ENCODE results near the gene WIPF3. TPM values are rescaled to one million over a fixed set of nuclear protein-coding genes. Genes with fewer than 3 reads are reported as not detected.

Gene WIPF3
- total RNA-seq, 1 experiment from 2014 or later, result 11.6 TPM

- no peak overlapping the region for H2BK20ac ChIP-seq (ENCODE audit: low read depth, low read length, poor library complexity, severe bottlenecking)
- WGBS (ENCODE audit: extremely low coverage, insufficient read length, low lambda C conversion rate), result no CpG with 5 or more reads among the region's 11 CpGs
- DNase-seq, result no peak
- no peaks in the 10 kb centered on the region for H3K23me2 ChIP-seq (ENCODE audit: insufficient read length, low read depth, low read length, poor library complexity, severe bottlenecking)
- no peak overlapping the region for H3K27ac Mint-ChIP-seq
- H2AFZ ChIP-seq (ENCODE audit: low read length), result no peak overlapping the region
- no peaks in the 10 kb centered on the region for H3K9me3 ChIP-seq (ENCODE audit: control insufficient read depth, low read depth, low read length)
- no peak overlapping the region for H3T11ph ChIP-seq (ENCODE audit: low read length)
- H4K8ac ChIP-seq (replicated peaks; ENCODE audit: insufficient read length, low read depth, low read length), result no peak overlapping the region
- H3K27ac ChIP-seq (ENCODE audit: insufficient read length, low read depth, low read length), result no peak overlapping the region
- no peaks in the 10 kb centered on the region for H3K79me2 ChIP-seq (ENCODE audit: insufficient read depth, low read length)
- H3K27me3 ChIP-seq (ENCODE audit: insufficient read depth, low read length), result no peaks in the 10 kb centered on the region; the same call in 1 of the 2 replicates
- no peak overlapping the region for H2BK15ac ChIP-seq (ENCODE audit: low read depth, low read length)
- no peak overlapping the region for H4K5ac ChIP-seq (ENCODE audit: insufficient read length, low read depth, low read length)
- H2BK5ac ChIP-seq (ENCODE audit: insufficient read length, low read length), result no peak overlapping the region
- H3K4me1 Mint-ChIP-seq, result peaks cover 28% of the 10 kb centered on the region in 2 experiments
- H3K4me2 ChIP-seq (ENCODE audit: insufficient read depth, insufficient read length, low read length), result no peak overlapping the region
- no peak overlapping the region for H2BK120ac ChIP-seq (ENCODE audit: low read depth, low read length, poor library complexity, severe bottlenecking)
- no peaks in the 10 kb centered on the region for H3K36me3 Mint-ChIP-seq (ENCODE audit: insufficient read depth in 1 of 3, low read depth in 3 of 3)
- H3K56ac ChIP-seq (ENCODE audit: insufficient read length, low read depth, low read length), result no peak overlapping the region
- TF ChIP-seq, protein P1, sequence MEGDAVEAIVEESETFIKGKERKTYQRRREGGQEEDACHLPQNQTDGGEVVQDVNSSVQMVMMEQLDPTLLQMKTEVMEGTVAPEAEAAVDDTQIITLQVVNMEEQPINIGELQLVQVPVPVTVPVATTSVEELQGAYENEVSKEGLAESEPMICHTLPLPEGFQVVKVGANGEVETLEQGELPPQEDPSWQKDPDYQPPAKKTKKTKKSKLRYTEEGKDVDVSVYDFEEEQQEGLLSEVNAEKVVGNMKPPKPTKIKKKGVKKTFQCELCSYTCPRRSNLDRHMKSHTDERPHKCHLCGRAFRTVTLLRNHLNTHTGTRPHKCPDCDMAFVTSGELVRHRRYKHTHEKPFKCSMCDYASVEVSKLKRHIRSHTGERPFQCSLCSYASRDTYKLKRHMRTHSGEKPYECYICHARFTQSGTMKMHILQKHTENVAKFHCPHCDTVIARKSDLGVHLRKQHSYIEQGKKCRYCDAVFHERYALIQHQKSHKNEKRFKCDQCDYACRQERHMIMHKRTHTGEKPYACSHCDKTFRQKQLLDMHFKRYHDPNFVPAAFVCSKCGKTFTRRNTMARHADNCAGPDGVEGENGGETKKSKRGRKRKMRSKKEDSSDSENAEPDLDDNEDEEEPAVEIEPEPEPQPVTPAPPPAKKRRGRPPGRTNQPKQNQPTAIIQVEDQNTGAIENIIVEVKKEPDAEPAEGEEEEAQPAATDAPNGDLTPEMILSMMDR (conservative IDR thresholded peaks at IDR 0.05), result no peak
- H2BK12ac ChIP-seq (ENCODE audit: insufficient read length, low read depth, low read length), result no peak overlapping the region
- H3K4me3 Mint-ChIP-seq, result no peak overlapping the region
- H3K4me1 ChIP-seq (ENCODE audit: insufficient read depth, low read length), result peaks cover 2% of the 10 kb centered on the region; the same call in 1 of the 2 replicates
- no peaks in the 10 kb centered on the region for H3K79me1 ChIP-seq (ENCODE audit: insufficient read depth, low read depth, low read length, poor library complexity, severe bottlenecking)
- no peak overlapping the region for H3K18ac ChIP-seq (ENCODE audit: insufficient read length, low read depth, low read length)
- H3K27me3 Mint-ChIP-seq (ENCODE audit: low read depth), result no peaks in the 10 kb centered on the region
- H4K20me1 ChIP-seq (ENCODE audit: control insufficient read depth, insufficient read depth, insufficient read length), result no peaks in the 10 kb centered on the region
- H3K14ac ChIP-seq (ENCODE audit: insufficient read depth, low read length), result no peak overlapping the region
- no peak overlapping the region for H3K4ac ChIP-seq (ENCODE audit: low read depth, low read length)
- no peak overlapping the region for H4K91ac ChIP-seq (ENCODE audit: insufficient read length, low read depth, low read length)
- H2AK5ac ChIP-seq (ENCODE audit: insufficient read length, low read length), result no peak overlapping the region
- H3K23ac ChIP-seq (ENCODE audit: insufficient read length, low read depth, low read length), result no peak overlapping the region
- no peaks in the 10 kb centered on the region for H3K9me3 Mint-ChIP-seq
- H3K9ac ChIP-seq (ENCODE audit: extremely low read depth, insufficient read length, low read length), result no peak overlapping the region
Measured at GRCh38 chr7:29841926-29842701, 35.8 kb downstream of the WIPF3 start.

Measured in H9 (cell line).